GM19238 (cell line): ENCODE measurements around the gene BBS9.
"Not testable (repeated sequence)": the region's sequence is repeated elsewhere in the genome, so short reads cannot be mapped to it uniquely, and the experiment has no call there.

Experiments
- DNase-seq: peaks from one replicate; pipeline ENCODE4 v3.0.0; 2011; ENCODE audit warnings: low spot score; ENCODE audit not compliant: insufficient read length

Gene BBS9

GRCh38 chr7:33428415-33428814 lies 299.1 kb downstream of the BBS9 start:
- DNase-seq: no peak

- no peak for DNase-seq
Observed at GRCh38 chr7:33431543-33431942, 302.2 kb downstream of the BBS9 start.

GRCh38 chr7:33432821-33433220 lies 303.5 kb downstream of the BBS9 start:
- DNase-seq: no peak

GRCh38 chr7:33433357-33433756 lies 304.0 kb downstream of the BBS9 start:
- DNase-seq: no peak

- DNase-seq: no peak
Observed at GRCh38 chr7:33444511-33444910, 315.1 kb downstream of the BBS9 start.

- no peak for DNase-seq
Observed at GRCh38 chr7:33446551-33446950, 317.2 kb downstream of the BBS9 start.

GRCh38 chr7:33448035-33448434 lies 318.7 kb downstream of the BBS9 start:
- no peak for DNase-seq

- no peak for DNase-seq
Observed at GRCh38 chr7:33449847-33450246, 320.5 kb downstream of the BBS9 start.

GRCh38 chr7:33452805-33453502 lies 323.6 kb downstream of the BBS9 start:
- no peak for DNase-seq

- no peak for DNase-seq
Observed at GRCh38 chr7:33457039-33457438, 327.7 kb downstream of the BBS9 start.

GRCh38 chr7:33458581-33458980 lies 329.2 kb downstream of the BBS9 start:
- DNase-seq: no peak

GRCh38 chr7:33459340-33459751 lies 330.0 kb downstream of the BBS9 start:
- DNase-seq: no peak

- DNase-seq: no peak
Observed at GRCh38 chr7:33463131-33463530, 333.8 kb downstream of the BBS9 start.

GRCh38 chr7:33466203-33466602 lies 336.8 kb downstream of the BBS9 start:
- no peak for DNase-seq

- DNase-seq: no peak
Observed at GRCh38 chr7:33471636-33472242, 342.4 kb downstream of the BBS9 start.

- no peak for DNase-seq
Observed at GRCh38 chr7:33472348-33473025, 343.1 kb downstream of the BBS9 start.

GRCh38 chr7:33477719-33478480 lies 348.5 kb downstream of the BBS9 start:
- DNase-seq: no peak

GRCh38 chr7:33484476-33484875 lies 355.1 kb downstream of the BBS9 start:
- DNase-seq: not testable (repeated sequence)

- DNase-seq: no peak
Observed at GRCh38 chr7:33485747-33486493, 356.6 kb downstream of the BBS9 start.

GRCh38 chr7:33486633-33487032 lies 357.3 kb downstream of the BBS9 start:
- no peak for DNase-seq

GRCh38 chr7:33487998-33488682 lies 358.8 kb downstream of the BBS9 start:
- no peak for DNase-seq
